ENCODE measurements around the gene HOXD10.

HOXD10 gene

DNA sequence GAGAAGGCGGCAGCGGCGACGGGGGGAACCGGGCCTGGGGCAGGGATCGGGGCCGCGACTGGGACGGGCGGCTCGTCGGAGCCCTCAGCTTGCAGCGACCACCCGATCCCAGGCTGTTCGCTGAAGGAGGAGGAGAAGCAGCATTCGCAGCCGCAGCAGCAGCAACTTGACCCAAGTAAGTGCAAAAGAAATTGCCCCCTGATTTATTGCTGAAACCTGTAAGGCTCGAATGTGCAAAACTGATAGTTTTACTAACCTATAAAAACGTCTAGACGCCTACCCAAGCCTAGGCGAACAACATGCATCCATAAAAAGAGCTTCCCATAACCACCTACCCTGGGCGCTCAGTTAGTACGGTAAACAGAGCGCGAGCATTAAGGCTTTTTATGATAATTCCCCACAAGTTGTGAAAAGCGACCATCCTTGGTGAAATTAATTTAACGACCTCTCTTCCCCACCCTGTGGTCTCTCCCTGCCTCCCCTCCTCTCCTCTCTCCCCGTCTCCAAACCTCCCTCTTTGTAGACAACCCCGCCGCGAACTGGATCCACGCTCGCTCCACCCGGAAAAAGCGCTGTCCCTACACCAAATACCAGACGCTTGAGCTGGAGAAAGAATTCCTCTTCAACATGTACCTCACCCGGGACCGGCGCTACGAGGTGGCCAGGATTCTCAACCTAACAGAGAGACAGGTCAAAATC, 7.0 kb downstream of the HOXD10 start:
- no peaks in the 10 kb centered on the region for H3K36me3 ChIP-seq (ENCODE audit: insufficient read depth, low read length)
- peaks cover 8 to 27% of the 10 kb centered on the region in 2 donors for H3K27me3 ChIP-seq (ENCODE audit: control insufficient read depth in 1 of 2, insufficient read depth in 2 of 2, low read length in 2 of 2)
- peak overlapping the region; percentile 75 for H3K27ac ChIP-seq (ENCODE audit: low read depth, low read length)
- peaks cover 23% of the 10 kb centered on the region for H3K4me1 ChIP-seq (ENCODE audit: insufficient read depth, low read length)
- H3K4me3 ChIP-seq (ENCODE audit: low read depth in 1 of 2, low read length in 2 of 2), result peak overlapping the region; percentile 56 to 84
- H3K9ac ChIP-seq (ENCODE audit: low read length), result peak overlapping the region; percentile 29
- no peaks in the 10 kb centered on the region for H3K9me3 ChIP-seq (ENCODE audit: low read length)

DNA sequence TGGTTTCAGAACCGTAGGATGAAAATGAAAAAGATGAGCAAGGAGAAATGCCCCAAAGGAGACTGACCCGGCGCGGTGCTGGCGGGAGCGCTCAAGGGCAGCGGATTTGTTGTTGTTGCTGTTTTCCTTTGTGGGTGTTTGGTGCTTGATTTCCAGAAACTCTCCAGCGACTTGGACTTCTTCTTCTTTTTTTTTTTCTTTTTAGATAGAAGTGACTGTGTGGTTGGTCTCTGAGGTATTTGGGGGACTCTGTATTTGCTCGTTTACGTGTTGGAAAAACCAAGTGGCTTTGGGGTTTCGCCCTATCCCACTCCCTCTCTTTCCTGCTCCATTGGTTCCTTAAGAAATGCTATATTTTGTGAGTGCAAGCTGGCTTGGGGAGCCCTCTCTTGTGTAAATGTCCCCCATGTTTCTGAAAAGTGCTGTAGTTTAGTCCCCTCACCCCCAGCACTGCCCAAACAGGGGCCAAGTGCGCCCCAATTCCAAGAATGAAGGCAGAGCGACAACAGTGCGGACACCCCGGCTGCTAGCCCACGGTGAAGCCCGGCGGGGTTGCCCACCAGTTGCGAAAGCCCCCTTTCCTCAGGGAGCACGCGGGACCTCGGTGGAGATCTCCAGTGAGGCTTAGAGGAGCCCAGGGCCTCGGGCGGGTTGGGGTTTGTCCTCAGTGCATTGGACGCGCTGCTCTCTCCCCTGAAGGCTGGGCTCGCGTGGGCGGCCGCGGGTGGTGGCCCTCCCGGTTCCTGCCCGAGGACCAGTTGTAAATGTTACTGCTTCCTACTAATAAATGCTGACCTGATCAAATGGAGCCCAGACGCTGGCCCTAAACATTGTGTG, 7.8 kb downstream of the HOXD10 start:
- Histone ChIP-seq H3K4me3 (ENCODE audit: low read depth in 1 of 2, low read length in 2 of 2) (peak overlapping the region in 1 of 2 donors; percentile 84), H3K9me3 (ENCODE audit: low read length) (no peaks in the 10 kb centered on the region), H3K27ac (ENCODE audit: low read depth, low read length) (peak overlapping the region; percentile 75), H3K27me3 (ENCODE audit: control insufficient read depth in 1 of 2, insufficient read depth in 2 of 2, low read length in 2 of 2) (peaks cover 4 to 23% of the 10 kb centered on the region in 2 donors), H3K4me1 (ENCODE audit: insufficient read depth, low read length) (peaks cover 23% of the 10 kb centered on the region), H3K9ac (ENCODE audit: low read length) (peak overlapping the region; percentile 29), H3K36me3 (ENCODE audit: insufficient read depth, low read length) (no peaks in the 10 kb centered on the region)

DNA sequence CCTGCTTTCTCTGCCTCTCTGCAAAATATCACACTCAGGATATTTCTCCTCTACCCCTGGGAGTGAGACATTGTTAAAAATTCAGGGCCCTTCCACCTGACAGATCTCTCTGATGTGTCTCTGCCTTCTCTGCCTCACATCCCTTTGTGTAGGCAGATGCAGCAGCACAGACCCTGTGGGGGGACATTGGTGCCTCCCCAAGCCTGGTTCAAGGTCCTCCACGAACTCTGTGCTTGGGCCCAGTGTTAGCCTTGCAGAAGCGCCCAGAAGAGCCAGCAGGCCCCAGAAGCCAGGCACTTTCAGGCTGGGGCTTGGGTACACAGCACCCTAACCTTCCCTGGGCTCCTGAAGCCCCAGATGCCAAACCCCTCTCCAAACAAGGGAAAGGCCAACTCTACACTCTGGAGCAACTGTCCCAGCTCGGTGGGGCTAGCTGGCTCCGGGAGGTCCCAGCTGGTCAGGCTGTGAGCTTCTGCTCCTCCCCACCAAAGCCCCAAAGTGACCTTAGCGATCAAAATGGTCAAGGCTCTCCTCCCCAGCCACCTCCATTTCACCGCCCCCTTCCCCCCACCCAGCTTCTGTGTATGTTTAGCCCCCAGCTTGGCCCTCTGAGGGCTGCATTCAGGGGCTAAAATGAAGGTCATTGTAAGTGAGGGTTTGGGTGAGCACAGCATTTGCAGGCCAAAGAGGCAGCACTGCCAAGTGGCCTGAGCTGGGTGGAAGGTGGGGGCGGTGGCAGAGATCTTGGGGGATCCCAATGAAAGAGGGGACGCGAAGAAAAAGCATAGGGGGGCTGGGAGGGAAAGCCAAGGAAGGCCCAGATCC, 8.6 kb downstream of the HOXD10 start:
- H3K27ac ChIP-seq (ENCODE audit: low read depth, low read length), result no peak overlapping the region
- no peaks in the 10 kb centered on the region for H3K9me3 ChIP-seq (ENCODE audit: low read length)
- no peaks in the 10 kb centered on the region for H3K36me3 ChIP-seq (ENCODE audit: insufficient read depth, low read length)
- H3K9ac ChIP-seq (ENCODE audit: low read length), result no peak overlapping the region
- H3K27me3 ChIP-seq (ENCODE audit: control insufficient read depth in 1 of 2, insufficient read depth in 2 of 2, low read length in 2 of 2), result peaks cover 4 to 17% of the 10 kb centered on the region in 2 donors
- peaks cover 22% of the 10 kb centered on the region for H3K4me1 ChIP-seq (ENCODE audit: insufficient read depth, low read length)
- peak overlapping the region in 1 of 2 donors; percentile 41 for H3K4me3 ChIP-seq (ENCODE audit: low read depth in 1 of 2, low read length in 2 of 2)

DNA sequence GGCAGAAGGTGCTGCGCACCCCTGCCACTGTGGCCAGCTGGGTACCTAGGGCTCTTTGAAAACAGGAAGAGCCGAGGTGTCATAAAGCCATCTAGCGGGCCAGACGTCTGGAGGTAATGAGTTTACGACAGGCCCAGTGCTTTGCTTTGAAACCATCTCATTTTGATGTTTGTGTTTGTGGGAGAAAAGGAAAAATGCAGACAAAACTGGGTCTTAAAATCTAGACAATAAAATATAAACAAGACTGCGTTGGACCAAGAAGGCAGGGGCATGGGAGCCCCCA, 9.1 kb downstream of the HOXD10 start:
- no peak overlapping the region for H3K4me3 ChIP-seq (ENCODE audit: low read depth in 1 of 2, low read length in 2 of 2)
- H3K36me3 ChIP-seq (ENCODE audit: insufficient read depth, low read length), result no peaks in the 10 kb centered on the region
- H3K9me3 ChIP-seq (ENCODE audit: low read length), result no peaks in the 10 kb centered on the region
- H3K9ac ChIP-seq (ENCODE audit: low read length), result no peak overlapping the region
- no peak overlapping the region for H3K27ac ChIP-seq (ENCODE audit: low read depth, low read length)
- peaks cover 0 to 15% of the 10 kb centered on the region in 2 donors for H3K27me3 ChIP-seq (ENCODE audit: control insufficient read depth in 1 of 2, insufficient read depth in 2 of 2, low read length in 2 of 2)
- peaks cover 18% of the 10 kb centered on the region for H3K4me1 ChIP-seq (ENCODE audit: insufficient read depth, low read length)

DNA sequence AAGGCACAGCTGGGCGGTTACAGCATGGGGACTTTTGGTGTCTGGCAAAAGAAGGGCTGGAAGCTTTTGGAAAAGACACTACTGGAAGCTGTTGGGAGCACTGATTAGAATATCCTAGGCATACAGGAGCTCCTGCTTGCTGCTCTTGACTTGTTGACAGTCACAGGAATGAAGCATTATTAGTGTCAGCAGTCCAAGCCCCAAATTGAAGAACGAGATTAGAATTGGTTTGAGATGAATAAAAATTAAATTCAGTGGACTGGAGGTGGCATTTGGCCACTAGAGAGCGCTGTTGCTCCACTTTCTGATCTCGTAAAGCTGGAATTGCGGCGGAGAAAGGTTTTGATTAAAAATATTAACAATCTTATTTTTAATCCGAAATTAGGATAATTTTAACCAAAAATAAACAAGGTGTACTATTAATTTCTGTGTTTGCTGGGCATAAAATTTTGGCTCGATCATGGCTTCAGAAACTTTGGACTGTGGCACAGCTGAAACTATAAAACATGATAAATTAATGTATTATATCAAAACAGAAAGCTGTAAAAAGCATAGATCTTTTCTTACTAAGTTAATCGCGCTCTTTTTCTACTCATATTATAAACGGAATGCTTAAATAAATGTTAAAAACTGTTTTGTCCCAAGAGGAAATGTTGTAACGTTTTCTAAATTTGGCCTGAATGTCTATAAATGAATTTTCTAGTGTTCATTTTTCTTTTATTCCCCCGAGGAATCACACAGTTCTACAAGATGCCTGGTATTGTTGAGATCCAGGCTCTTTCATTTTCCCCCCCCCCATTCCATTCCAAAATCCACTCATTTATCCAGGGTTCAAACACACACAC, 10.6 kb downstream of the HOXD10 start:
- Histone ChIP-seq H3K4me3 (ENCODE audit: low read depth in 1 of 2, low read length in 2 of 2) (peak overlapping the region in 1 of 2 donors; percentile 68), H3K27me3 (ENCODE audit: control insufficient read depth in 1 of 2, insufficient read depth in 2 of 2, low read length in 2 of 2) (peaks cover 0 to 8% of the 10 kb centered on the region in 2 donors), H3K36me3 (ENCODE audit: insufficient read depth, low read length) (no peaks in the 10 kb centered on the region), H3K9ac (ENCODE audit: low read length) (peak overlapping the region; percentile 23), H3K9me3 (ENCODE audit: low read length) (no peaks in the 10 kb centered on the region), H3K27ac (ENCODE audit: low read depth, low read length) (peak overlapping the region; percentile 74), H3K4me1 (ENCODE audit: insufficient read depth, low read length) (peaks cover 23% of the 10 kb centered on the region)

DNA sequence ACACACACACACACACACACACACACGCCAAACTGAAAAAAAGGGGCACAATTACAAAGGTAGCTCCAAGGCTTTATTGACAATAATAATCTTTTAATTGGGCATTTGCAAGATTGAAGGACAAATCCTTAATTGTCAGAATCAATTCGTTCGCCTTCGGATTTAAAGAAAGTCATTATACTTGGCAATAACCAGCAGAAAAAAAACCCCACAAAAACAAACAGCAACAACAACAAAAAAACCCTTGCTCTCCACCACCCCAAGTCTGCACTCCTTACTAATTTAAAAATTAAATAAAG, 11.1 kb downstream of the HOXD10 start:
- no peaks in the 10 kb centered on the region for H3K9me3 ChIP-seq (ENCODE audit: low read length)
- H3K36me3 ChIP-seq (ENCODE audit: insufficient read depth, low read length), result no peaks in the 10 kb centered on the region
- H3K27me3 ChIP-seq (ENCODE audit: control insufficient read depth in 1 of 2, insufficient read depth in 2 of 2, low read length in 2 of 2), result peaks cover 0 to 7% of the 10 kb centered on the region in 2 donors
- H3K27ac ChIP-seq (ENCODE audit: low read depth, low read length), result peak overlapping the region; percentile 74
- peaks cover 28% of the 10 kb centered on the region for H3K4me1 ChIP-seq (ENCODE audit: insufficient read depth, low read length)
- H3K9ac ChIP-seq (ENCODE audit: low read length), result peak overlapping the region; percentile 66
- peak overlapping the region in 1 of 2 donors; percentile 68 for H3K4me3 ChIP-seq (ENCODE audit: low read depth in 1 of 2, low read length in 2 of 2)

DNA sequence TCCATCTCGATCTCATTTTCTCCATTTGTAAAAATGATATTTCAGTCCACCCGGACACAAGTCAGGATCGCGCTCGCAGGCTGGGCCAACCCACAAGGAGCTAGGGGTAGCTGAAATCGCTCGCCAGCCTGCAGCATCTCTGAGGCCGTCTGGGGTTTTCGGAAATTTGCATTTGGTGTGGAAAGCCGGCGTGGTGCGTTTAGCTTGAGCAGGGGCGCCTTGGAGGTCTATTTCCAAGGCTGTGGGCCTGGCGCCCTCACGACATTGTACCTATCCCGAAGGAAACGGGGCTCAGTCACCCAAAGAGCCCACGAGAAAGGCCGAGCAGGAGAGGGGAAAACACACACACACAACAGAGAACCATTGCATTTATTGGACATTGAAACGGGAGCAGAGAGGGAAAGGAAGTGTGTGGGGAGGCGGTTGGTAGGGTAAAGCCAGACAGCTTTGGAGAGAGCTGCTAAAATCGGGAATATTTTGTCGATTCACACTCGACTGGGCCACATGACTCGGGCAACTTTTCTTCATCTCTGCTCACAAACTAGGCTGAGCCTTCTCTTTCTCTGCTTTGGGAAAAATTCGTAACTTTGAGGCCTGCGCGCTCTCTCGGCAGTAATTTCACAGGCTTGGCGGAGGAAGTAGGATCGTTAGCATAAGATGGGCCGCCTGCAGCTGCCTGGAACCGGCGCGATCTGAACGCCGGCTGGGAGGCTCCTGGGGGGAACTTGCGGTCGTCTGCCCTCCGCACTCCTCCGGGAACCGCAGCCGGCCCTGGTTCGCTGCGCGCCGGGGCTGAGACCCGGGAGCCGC, 11.8 kb downstream of the HOXD10 start:
- no peaks in the 10 kb centered on the region for H3K36me3 ChIP-seq (ENCODE audit: insufficient read depth, low read length)
- H3K27me3 ChIP-seq (ENCODE audit: control insufficient read depth in 1 of 2, insufficient read depth in 2 of 2, low read length in 2 of 2), result peaks cover 0 to under 1% of the 10 kb centered on the region in 2 donors
- H3K9me3 ChIP-seq (ENCODE audit: low read length), result no peaks in the 10 kb centered on the region
- peaks cover 34% of the 10 kb centered on the region for H3K4me1 ChIP-seq (ENCODE audit: insufficient read depth, low read length)
- peak overlapping the region; percentile 66 for H3K9ac ChIP-seq (ENCODE audit: low read length)
- H3K4me3 ChIP-seq (ENCODE audit: low read depth in 1 of 2, low read length in 2 of 2), result peak overlapping the region; percentile 40 to 68
- peak overlapping the region; percentile 74 for H3K27ac ChIP-seq (ENCODE audit: low read depth, low read length)

DNA sequence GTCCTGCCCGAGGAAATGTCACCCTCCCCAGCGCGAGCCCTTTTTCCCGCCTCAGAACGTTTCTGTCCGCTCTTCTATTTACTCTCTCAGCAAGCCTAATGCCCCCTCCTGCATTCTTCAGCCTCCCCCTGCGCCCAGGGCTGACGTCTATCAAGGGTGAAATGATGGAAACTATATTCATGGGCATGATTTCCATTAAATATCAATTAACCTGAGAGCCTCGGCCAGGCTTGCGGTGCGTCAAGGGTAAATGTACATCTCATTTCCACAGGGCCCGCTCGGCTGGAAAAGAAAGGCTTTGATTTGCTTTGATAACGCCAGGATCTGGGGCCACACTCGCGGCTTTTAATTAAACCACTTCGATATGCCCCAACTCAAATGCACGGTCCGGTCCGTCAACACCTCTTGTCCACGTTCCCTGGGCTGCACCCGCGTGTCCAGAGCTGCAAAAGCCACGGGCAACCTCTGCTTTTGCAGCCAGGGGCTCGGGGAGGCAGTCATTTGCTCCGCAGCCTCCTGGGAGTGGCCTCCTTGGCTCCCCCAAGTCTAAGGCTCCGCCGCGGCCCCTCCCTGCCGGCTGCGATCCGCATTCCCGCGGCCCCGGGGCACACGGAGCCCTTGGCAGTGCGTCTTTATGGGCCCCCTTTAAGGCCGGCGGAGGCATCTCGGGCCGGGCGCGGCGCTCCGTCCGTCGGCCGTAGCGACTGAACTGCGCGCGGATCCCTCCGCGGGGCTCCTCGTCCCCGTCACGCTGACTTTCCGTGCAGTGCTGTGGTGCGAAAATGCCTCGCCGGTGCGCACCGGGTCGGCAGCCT, 12.6 kb downstream of the HOXD10 start, which contains the start of gene HOXD8:
TSS of gene HOXD8 (plus strand) at position 724 of the 815 bp plus-strand sequence. CDS start 662 bp downstream, outside the sequence.
- Histone ChIP-seq H3K4me3 (ENCODE audit: low read depth in 1 of 2, low read length in 2 of 2) (peak within 1 kb of the TSS; percentile 53 to 68), H3K27ac (ENCODE audit: low read depth, low read length) (peak within 1 kb of the TSS; percentile 96), H3K9ac (ENCODE audit: low read length) (peak within 1 kb of the TSS; percentile 66), H3K4me1 (ENCODE audit: insufficient read depth, low read length) (peaks cover 38% of the 10 kb centered on the region), H3K36me3 (ENCODE audit: insufficient read depth, low read length) (no peaks in the 10 kb centered on the region), H3K27me3 (ENCODE audit: control insufficient read depth in 1 of 2, insufficient read depth in 2 of 2, low read length in 2 of 2) (no peaks in the 10 kb centered on the region), H3K9me3 (ENCODE audit: low read length) (no peaks in the 10 kb centered on the region)

DNA sequence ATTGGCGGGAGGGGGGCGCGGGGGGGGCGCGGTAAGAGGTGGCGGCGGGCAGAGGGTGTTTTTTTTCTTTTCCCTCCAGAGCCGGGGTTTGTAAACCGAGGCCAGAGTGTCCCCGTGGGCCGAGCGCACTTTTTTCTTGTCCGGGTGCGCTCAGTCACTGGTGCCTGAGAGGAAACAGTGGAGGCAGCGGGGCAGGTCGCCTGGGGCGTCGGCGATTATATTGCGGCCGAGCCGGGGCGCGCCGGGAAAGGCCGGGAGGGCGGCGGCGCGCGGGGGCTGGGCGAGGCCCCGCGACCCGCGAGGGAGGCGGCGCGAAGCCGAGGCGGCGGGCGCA, 13.2 kb downstream of the HOXD10 start:
- H3K27ac ChIP-seq (ENCODE audit: low read depth, low read length), result peak overlapping the region; percentile 74
- no peaks in the 10 kb centered on the region for H3K36me3 ChIP-seq (ENCODE audit: insufficient read depth, low read length)
- H3K4me1 ChIP-seq (ENCODE audit: insufficient read depth, low read length), result peaks cover 40% of the 10 kb centered on the region
- peak overlapping the region in 1 of 2 donors; percentile 40 for H3K4me3 ChIP-seq (ENCODE audit: low read depth in 1 of 2, low read length in 2 of 2)
- no peaks in the 10 kb centered on the region for H3K27me3 ChIP-seq (ENCODE audit: control insufficient read depth in 1 of 2, insufficient read depth in 2 of 2, low read length in 2 of 2)
- H3K9ac ChIP-seq (ENCODE audit: low read length), result no peak overlapping the region
- no peaks in the 10 kb centered on the region for H3K9me3 ChIP-seq (ENCODE audit: low read length)
